Left colon (tissue), 2 donors: ENCODE results near the gene RNF34. TPM values are rescaled to one million over a fixed set of nuclear protein-coding genes. Genes with fewer than 3 reads are reported as not detected.

Source experiments
- ATAC-seq: fragments of 200-7000 bp; cut with Tn5 transposase; one replicate; pipeline ENCODE4 v1.9.1; 2020; ENCODE audit warnings: mild to moderate bottlenecking, moderate library complexity
- DNase-seq, 2 donors: peaks; one replicate each; pipeline ENCODE4 v3.0.0-alpha.2; 2020
- intact Hi-C, 2 donors: fragments of 100-400 bp; cut with DNase I in 1 of 2; cut with micrococcal nuclease in 1 of 2; formaldehyde crosslinking; loops; one replicate each; pipeline versions ENCODE4 v1.11.2 to v1.14.0; 2022; cut with DNase I, micrococcal nuclease
- total RNA-seq, 2 donors: library from RNA; stranded (reverse); fragmentation: NEBNext Ultra II Directional; extraction: Animal tissue kit (Norgen Biotek cat#: 25700); gene quantifications; one replicate each; pipeline ENCODE4 v1.2.1, GENCODE V29; 2021
- donor health status: DM: no; HTN: no; CAD: no.
- donor health status: DM: yes; HTN: yes; CAD: no.

Gene RNF34
- total RNA-seq, 2 donors from 2014 or later = 36.7 to 46.1 TPM

GRCh38 chr12:121428883-121429282 is 29.0 kb downstream of the RNF34 start:
- no peak for ATAC-seq
- intact Hi-C loops = no loop called here

DNA sequence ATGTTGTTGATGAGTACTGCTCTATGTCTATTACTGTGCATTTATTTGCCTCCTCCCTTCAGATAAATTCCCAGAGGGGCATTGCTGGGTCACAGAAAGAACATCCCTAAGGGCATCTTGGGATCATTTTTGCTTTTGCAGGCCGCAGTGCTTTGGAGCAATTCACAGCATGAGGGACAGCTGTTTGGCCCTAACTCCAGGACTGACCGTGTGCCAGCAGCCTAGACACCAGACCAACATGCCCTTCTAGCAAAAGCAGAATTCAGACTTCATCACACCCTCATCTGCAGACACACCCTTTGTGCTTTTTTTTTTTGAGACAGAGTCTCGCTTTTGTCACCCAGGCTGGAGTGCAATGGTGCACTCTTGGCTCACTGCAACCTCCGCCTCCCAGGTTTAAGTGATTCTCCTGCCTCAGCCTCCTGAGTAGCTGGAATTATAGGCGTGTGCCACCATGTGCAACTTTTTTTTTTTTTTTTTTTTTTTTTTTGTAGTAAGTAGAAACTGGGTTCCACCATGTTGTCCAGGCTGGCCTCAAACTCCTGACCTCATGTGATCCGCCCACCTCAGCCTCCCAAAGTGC is 31.0 kb downstream of the RNF34 start:
- intact Hi-C loops = no loop called here
- DNase-seq (no peak), ATAC-seq (no peak)

More at GRCh38 chr12:121428883-121429282, 29.0 kb downstream of the RNF34 start:
- DNase-seq = no peak

DNA sequence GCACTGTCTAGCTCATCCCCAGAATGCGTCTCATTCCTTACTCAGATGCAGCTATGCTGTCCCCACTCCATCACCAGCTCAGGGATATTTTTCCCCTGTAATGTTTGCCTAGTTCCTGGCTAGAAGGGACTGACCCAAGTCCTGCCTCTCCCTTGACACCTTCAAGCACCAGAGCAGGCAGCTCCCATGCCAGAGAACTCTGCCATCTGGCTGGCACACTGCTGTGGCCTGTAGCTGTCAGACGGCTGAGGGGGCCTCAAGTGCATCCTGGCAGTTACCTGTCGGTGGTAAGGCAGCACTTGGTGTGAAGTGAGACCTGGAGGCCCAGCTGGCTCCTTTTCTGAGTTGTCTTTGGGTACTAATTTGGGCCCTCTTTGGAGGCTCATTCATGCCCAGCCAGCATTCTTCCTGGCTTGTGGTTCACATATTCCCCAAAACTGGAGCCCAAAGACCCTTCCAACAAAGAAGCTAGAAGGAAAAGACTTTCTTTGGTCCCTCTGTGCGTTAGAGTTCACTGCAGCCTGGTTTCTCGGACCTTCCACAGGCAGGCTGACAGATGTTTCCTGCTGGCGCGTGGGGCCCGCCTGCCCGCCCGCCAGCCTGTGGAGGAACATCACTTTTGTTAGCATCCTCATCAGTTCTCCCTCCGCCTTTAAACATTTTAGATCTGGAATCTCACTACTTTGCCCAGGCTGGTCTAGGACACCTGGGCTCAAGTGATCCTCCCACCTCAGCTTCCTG is 33.0 kb downstream of the RNF34 start:
- DNase-seq = no peak
- ATAC-seq = peak; percentile 15
- intact Hi-C loops = no loop called here

DNA sequence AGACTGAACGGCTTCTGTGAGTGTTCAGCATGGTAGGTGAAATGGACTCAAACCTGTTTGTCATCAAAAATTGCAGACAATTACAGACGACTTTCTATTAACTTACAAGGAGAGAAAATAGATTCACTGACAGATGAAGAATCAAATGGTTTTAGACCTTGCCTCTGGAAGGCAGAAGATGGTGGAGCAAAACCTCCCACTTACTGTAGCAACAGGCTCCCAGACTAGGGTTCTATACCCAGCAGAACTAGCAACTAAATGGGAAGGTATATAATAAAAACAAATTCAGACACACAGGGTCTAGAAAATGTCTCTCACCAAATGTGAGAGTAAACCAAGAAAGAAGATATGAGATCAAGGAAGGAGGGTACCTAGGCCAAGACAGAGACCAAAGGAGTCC is 36.8 kb downstream of the RNF34 start:
- DNase-seq = no peak
- ATAC-seq = no peak
- intact Hi-C loops = no loop called here

DNA sequence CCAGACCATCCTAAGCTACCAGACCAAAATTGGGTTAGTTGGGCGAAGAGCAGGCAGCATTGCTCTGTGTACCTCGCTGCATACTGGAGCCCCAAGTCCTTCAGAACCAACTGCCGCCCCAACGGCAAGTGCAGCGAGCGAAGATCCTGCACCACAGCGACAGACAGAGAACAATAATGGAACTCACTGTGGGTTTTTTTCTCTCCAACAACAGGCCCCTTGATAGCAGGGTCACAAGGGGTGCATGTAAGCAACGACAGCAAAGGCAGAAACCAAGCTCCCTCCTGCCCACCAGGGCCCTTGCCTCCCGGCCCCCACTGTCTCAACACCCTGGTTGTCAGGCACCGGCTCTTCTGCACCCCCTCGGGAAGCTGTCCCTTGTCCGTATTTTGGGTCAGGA is 39.0 kb downstream of the RNF34 start:
- intact Hi-C loops = no loop called here
- DNase-seq (no peak), ATAC-seq (no peak)

- ATAC-seq = no peak
Measured at GRCh38 chr12:121439715-121440114, 39.8 kb downstream of the RNF34 start.

DNA sequence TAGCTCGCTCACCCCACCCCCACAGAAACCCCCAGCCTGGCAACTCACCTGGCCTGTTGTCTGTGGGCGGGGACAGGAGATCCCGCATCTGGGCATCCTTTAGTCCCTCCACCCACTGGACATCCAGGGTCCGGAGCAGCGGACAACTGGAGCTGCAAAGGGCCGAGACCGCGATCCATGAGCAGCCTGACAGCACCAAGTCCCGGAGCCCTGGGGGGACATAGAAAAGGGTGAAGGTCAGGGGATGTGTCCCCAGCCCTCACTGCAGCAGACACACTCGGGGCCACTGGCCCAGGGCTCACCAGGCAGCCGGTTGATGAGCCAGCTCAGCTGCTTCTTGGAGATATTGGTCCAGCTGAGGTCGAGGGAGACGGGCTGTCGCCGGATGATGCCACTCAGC is 40.9 kb downstream of the RNF34 start:
- ATAC-seq (no peak), DNase-seq (no peak)
- intact Hi-C loops = loop anchor here in 1 of 2 donors (5.0 kb wide), 1 partner anchor 103 kb away; no protein-coding TSS in a partner anchor

More at GRCh38 chr12:121439715-121440114, 39.8 kb downstream of the RNF34 start:
- intact Hi-C loops = loop anchor here in 1 of 2 donors (5.0 kb wide), 1 partner anchor 102 kb away; no protein-coding TSS in a partner anchor
- no peak for DNase-seq

GRCh38 chr12:121441555-121441954 is 41.6 kb downstream of the RNF34 start:
- intact Hi-C loops = loop anchor here in 1 of 2 donors (5.0 kb wide), 1 partner anchor 104 kb away; no protein-coding TSS in a partner anchor
- ATAC-seq (no peak), DNase-seq (peak in 1 of 2 donors; percentile 39)

GRCh38 chr12:121442028-121442948 is 42.4 kb downstream of the RNF34 start:
- intact Hi-C loops = loop anchor here in 1 of 2 donors (5.0 kb wide), 1 partner anchor 105 kb away; no protein-coding TSS in a partner anchor
- ATAC-seq (no peak), DNase-seq (no peak)

- DNase-seq (peak; percentile 81 to 90), ATAC-seq (peak; percentile 88)
- intact Hi-C loops = loop anchor here in 1 of 2 donors (5.0 kb wide), 1 partner anchor 106 kb away; no protein-coding TSS in a partner anchor
Measured at GRCh38 chr12:121443193-121443870, 43.4 kb downstream of the RNF34 start.

DNA sequence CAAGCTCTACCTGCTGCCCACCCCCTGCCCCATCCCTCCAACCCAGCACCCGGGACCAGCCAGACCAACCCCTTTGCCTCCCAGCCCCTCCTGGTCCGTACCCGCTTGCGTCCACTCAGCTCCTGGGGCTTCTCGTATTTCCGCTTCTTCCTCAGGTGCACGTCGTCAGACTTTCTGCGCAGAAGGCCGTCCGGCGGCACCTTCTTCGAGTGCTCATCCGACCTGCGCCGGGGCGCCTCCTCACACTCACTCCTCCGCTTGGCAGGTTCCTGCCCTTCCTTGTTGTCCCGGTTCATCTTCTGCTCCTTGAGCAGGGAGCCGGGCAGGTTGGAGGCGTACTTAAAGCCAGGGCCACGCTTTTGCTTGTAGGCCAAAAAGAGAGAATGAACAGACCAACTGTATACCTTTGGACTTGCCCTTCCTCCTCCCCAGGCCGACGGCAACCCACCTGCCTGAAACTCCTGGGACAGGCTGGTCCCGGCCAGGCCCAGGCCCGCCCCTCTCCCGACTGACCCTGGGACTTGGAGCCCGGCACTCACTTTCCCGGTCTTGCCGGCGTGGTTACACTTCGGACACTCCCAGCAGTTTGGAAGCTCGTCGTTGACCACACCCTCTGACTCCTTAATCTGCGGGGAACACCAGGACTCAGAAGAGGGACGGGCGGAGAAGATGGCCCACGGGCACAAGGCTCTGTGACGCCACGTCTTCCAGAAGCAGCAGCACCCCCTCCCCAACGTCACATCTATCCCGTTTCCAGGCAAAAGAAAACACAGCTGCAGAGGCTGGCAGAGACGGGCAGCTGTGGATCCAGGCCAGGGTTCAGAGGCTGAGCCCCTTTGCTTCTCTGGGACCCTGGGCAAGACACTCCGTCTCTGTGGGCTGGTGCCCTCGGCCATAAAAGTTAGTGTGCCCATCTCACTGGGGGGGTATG is 44.3 kb downstream of the RNF34 start:
- ATAC-seq (peak; percentile 78), DNase-seq (peak; percentile 55 to 64)
- intact Hi-C loops = loop anchor here in 1 of 2 donors (5.0 kb wide), 1 partner anchor 107 kb away; no protein-coding TSS in a partner anchor

- ATAC-seq (peak; percentile 9), DNase-seq (no peak)
- intact Hi-C loops = loop anchor here in 1 of 2 donors (5.0 kb wide), 1 partner anchor 108 kb away; no protein-coding TSS in a partner anchor
Measured at GRCh38 chr12:121444842-121445202, 44.9 kb downstream of the RNF34 start.

GRCh38 chr12:121446750-121447149 is 46.8 kb downstream of the RNF34 start:
- DNase-seq = no peak
- no peak for ATAC-seq
- intact Hi-C loops = no loop called here

GRCh38 chr12:121448771-121449315 is 48.9 kb downstream of the RNF34 start:
- DNase-seq (no peak), ATAC-seq (no peak)
- intact Hi-C loops = no loop called here

- intact Hi-C loops = no loop called here
- peak; percentile 83 for ATAC-seq
- DNase-seq = peak; percentile 38 to 52
Measured at GRCh38 chr12:121451961-121452339, 52.0 kb downstream of the RNF34 start.

- DNase-seq (peak; percentile 72 to 77), ATAC-seq (peak; percentile 84)
- intact Hi-C loops = no loop called here
Measured at GRCh38 chr12:121452340-121452984, 52.5 kb downstream of the RNF34 start.

DNA sequence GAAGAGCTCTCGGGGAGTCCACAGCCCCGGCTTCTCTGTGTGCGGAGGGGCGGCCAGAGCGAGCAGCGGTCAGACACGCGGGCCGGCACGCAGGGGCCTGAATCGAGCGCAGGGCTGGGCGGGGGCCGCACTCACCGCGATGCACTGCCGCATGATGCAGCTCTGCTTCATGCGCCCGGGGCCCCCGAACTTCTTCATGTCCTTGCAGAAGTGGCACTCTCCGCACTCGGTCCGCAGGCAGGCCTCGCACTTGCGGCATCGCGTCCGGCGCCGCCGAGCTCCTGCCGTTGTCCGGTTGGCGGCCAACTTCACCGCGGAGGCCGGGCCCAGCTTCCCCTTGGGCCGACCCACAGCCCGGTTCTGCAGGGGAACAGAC is 53.1 kb downstream of the RNF34 start:
- ATAC-seq (no peak), DNase-seq (no peak)
- intact Hi-C loops = no loop called here
